Measurements from ENCODE around the gene WNT9B.

Gene WNT9B

GRCh38 chr17:46857600-46857999 is 6.2 kb downstream of the WNT9B start:
- no peak for DNase-seq

DNA sequence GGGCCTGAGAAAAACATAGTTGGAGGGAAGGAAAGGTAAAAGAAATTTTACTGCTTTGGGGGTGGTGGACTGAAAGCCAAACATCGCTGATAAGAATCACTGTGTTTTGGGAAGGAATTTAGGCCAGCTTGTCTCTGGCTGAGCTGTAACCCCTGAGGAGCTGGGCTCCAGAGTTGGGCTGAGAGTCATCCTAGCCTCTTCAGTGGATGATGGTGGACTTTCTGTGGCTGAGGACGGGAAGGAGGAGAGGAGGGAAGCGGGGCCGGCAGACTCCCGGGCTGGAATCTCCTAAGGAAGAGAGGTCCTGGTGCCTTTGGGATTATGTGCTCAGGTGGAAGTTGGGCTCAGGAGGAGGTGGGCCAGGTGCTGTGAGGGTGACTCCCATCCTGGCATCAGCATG is 8.6 kb downstream of the WNT9B start:
- no peak for DNase-seq

DNA sequence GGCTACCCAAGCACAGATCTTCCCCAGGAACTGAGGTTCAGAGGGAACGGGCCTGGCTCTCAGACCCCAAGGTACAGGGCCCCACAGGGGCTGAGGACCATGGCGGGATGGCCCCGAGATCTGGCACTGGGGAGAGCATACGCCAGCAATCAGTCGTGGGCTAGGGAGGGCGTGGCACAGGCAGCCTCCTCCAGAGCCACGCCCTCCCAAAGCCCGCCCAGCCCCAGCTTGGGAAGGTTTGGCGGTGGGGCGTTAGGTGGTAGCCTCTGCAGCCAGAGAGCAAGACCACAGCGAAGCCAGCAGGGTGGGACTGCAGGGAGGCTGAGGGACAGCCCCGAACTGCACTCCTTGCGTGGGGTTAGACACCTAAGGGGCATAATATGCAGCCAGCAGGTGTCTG is 11.6 kb downstream of the WNT9B start:
- no peak for DNase-seq

GRCh38 chr17:46863383-46864121 is 12.2 kb downstream of the WNT9B start:
- DNase-seq: no peak

GRCh38 chr17:46865100-46865499 is 13.7 kb downstream of the WNT9B start:
- DNase-seq: no peak

DNA sequence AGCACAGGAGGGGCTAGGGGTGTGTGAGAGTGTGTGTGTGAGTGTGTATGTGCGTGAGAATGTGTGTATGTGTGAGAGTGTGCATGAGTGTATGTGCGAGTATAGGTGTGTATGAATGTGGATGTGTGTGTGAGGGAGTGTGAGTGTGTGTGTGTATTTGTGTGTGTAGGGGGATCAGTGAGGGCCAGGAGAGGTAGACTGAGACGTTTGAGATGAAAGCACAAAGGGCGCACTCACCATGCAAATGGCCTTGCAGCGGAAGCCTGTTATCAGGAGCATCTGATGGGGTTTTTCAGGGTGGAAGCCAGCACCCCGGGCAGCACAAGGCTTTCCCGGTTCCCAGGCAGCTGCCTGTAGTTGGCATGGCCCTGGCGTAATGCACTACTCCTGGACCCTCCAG is 14.9 kb downstream of the WNT9B start:
- DNase-seq: no peak

DNA sequence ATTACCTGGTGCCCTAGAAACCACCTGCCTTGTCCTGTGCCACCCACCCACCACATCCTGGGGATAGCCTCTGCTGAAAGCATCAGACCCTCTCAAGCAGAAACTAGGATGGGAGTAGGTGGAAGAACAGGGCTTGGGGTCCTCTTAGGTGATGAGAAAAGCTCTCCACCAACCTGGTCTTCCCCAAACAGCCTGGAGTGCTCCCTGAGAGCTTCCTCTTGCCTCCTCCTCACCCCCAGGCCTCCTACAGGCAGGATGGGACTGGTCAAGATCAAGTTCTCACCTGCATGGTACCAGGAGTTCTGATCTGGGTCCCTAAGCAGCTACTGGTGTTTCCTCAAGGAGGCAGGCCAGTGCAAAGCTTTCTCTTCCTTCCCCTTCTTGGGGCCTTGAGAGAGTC is 15.4 kb downstream of the WNT9B start:
- DNase-seq: no peak

DNA sequence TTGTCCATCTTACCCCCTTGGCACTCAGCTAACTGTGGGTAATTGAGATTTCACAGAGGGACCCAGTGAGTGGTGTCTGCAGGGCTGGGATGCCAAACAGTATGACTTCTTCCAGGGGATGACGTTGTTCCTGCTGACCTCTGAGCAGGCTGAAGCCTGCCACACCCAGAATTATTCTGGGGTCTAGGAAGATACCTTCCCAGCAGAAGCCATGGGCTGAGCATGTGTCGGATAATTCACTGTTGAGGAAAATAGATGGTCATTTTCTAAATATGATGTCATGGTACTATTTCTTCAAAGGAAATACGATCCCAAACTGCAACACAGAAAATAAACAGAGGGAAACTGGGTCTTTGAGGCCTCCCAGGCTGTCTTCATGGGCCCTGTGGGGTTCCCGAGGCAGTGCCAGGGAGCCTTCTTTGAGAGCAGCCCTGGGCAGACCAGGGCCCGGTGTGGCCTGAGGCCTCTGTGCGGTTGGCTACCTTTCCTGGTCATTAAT is 17.4 kb downstream of the WNT9B start:
- DNase-seq: no peak

DNA sequence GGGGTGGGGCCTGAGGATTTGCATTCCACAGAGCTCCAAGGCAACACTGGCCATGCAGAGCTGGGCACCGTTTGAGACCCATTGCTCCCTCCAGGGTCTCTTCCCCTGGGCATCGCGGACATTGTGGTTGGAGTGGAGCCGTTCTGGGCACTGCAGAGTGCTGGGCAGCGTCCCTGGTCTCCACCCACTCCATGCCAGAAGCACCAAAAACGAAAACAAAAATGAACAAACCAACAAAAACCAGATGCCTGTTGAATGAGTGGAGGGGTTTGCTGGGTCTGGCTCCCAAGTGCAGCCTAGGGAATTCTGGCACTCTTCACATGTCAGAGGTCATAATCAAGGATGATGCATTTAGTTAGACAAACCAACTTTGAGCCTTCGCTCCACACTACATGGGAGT is 17.9 kb downstream of the WNT9B start:
- no peak for DNase-seq

DNA sequence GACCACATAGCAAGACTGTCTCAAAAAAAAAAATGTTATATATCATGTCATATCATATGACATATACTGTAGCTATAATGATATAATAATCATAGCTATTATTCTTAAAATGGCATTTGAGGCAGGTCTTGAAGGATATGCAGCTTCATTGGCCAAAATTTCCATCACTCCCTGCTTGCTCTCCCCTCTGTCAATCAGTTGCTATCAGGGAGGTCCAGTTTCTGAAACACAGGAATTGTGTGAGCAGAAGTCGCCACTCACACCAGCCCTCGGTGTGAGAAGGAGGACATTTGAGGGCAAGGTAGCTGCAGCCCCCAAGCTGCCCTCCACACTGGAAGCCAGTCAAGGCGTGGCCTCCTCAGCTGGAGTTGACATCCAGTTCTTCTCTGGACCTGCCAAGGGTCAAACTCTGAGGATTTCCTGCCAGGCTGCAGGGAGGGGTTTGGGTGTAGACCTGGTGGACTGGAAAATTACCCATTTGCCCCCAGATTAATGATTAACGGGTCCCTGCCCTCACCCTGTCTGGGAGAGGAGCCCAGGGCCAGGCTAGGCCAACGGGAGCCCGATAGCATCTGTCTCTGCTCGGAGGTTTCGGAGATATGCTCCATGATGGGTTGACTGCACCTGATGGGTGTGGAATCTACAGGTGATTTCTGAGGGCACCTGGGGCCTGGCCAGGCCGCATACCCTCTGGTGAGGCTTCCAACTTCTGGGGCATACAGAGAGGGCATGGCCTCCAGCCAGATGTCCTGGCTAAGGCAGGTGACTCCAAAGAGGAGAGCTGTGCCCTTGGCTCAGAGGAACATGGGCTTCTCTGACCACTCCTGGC is 18.8 kb downstream of the WNT9B start:
- DNase-seq: no peak

GRCh38 chr17:46872421-46872820 is 21.0 kb downstream of the WNT9B start:
- DNase-seq: no peak

- DNase-seq: no peak
These were observed 22.7 kb downstream of the WNT9B start for GRCh38 chr17:46873941-46874645.

GRCh38 chr17:46874906-46875305 is 23.5 kb downstream of the WNT9B start:
- DNase-seq: no peak

DNA sequence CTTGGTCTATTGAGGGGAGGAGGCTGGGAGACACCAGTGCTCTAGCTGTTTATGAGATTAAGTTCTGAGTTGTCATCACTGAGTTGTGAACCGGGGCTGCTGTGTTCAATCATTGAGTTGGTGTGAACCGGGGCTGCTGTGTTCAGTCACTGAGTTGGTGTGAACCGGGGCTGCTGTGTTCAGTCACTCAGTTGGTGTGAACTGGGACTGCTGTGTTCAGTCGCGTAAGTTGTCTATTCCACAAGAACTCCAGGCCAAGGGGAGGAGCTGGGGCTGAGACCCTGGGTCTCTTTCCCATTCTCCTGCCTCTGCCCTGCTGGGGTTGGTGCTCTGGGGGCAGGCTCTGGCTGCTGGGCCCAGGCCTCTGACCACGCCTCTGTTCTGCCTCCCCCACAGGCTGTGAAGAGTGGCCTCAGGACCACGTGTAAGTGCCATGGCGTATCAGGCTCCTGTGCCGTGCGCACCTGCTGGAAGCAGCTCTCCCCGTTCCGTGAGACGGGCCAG is 24.5 kb downstream of the WNT9B start:
- DNase-seq: no peak

GRCh38 chr17:46876353-46876887 is 25.0 kb downstream of the WNT9B start:
- DNase-seq: no peak

DNA sequence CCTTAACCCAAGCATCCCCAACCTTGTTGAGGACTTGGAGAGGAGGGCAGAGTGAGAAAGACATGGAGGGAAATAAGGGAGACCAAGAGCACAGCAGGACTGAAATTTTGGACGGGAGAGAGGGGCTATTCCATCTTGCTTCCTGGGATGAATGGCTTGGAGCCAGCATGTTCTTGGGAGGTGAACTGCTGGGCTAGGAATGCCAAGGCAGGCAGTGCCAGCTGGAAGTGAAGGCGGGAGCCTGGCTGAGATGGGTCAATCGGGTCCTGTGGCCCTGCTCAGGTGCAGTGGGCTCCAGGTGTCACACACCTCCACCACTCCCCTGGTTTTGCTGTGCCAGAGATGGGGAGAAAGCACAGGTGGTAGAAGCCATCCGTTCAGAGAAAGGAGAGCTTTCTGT is 25.5 kb downstream of the WNT9B start:
- DNase-seq: no peak

- DNase-seq: no peak
These were observed 26.1 kb downstream of the WNT9B start for GRCh38 chr17:46877466-46877865.

GRCh38 chr17:46878055-46878454 is 26.7 kb downstream of the WNT9B start:
- DNase-seq: no peak

- no peak for DNase-seq
These were observed 27.7 kb downstream of the WNT9B start for GRCh38 chr17:46879101-46879500.

GRCh38 chr17:46881015-46881414 is 29.6 kb downstream of the WNT9B start:
- no peak for DNase-seq

DNA sequence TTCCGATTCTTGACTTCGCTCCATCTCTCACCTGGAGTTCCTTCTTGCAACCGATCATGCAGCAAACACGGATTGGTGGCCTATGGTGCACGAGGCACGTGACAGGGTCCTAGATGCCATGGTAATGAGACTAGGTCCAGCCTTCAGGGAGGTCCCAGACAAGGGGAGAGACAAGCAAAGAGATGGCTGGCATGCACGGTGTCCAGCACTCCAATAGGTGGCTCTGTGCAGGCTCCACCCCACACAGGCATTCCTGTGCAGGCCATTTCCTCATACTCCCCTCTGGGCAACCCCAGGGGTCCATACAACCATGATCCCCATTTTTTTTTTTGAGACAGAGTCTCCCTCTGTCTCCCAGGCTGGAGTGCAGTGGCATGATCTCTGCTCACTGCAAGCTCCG is 31.3 kb downstream of the WNT9B start:
- DNase-seq: no peak

GRCh38 chr17:46883871-46884520 is 32.6 kb downstream of the WNT9B start:
- no peak for DNase-seq

GRCh38 chr17:46884552-46884951 is 33.2 kb downstream of the WNT9B start:
- no peak for DNase-seq

Measured in activated gamma-delta T cell (primary cell).